Prostate gland (tissue), 2 donors: Measurements from ENCODE around the gene HECTD3.

Experiments
- POLR2A ChIP-seq: fragments of 450-650 bp; IDR thresholded peaks from one replicate; pipeline ENCODE4 v1.6.1; 2016; ENCODE audit warnings: antibody characterized with exemption, mild to moderate bottlenecking
- TF ChIP-seq, protein P1 (sequence below), 4 experiments: fragments of 200-600 bp in 2 of 4; fragments of 450-650 bp in 2 of 4; sonication (generic) in 2 of 4; IDR thresholded peaks; 1 replicate in 3 of 4; 2 replicates in 1 of 4; pipeline ENCODE4 v1.5.1; 2016 to 2019; ENCODE audit warnings: antibody characterized with exemption in 4 of 4, mild to moderate bottlenecking in 2 of 4, moderate library complexity in 2 of 4

DNA sequence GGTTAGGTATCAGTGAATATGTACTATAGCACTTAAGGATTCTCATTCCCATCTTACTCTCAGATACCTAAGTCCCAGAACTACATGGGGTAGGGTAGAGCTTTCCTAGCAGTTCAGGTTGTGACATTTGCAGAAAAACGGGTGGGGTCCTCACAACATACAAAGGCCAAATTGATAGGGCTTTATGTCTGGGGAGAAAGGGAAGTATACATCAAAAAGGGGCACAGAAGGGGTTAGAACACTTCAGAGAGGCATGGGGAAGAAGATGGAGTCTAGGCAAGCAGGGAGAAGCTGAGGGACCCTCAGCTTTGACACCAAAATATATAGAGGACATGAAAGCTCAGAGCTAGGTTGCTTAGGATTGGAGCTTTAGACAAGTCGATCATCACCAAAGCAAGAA lies 4.6 kb upstream of the HECTD3 start:
- TF ChIP-seq, protein P1, sequence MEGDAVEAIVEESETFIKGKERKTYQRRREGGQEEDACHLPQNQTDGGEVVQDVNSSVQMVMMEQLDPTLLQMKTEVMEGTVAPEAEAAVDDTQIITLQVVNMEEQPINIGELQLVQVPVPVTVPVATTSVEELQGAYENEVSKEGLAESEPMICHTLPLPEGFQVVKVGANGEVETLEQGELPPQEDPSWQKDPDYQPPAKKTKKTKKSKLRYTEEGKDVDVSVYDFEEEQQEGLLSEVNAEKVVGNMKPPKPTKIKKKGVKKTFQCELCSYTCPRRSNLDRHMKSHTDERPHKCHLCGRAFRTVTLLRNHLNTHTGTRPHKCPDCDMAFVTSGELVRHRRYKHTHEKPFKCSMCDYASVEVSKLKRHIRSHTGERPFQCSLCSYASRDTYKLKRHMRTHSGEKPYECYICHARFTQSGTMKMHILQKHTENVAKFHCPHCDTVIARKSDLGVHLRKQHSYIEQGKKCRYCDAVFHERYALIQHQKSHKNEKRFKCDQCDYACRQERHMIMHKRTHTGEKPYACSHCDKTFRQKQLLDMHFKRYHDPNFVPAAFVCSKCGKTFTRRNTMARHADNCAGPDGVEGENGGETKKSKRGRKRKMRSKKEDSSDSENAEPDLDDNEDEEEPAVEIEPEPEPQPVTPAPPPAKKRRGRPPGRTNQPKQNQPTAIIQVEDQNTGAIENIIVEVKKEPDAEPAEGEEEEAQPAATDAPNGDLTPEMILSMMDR (IDR thresholded peaks at IDR 0.05), result no peak
- TF ChIP-seq POLR2A, result no peak
